GM19463 (cell line): ENCODE results near the gene BMP2.

Experiments
- ATAC-seq: cut with Tn5 transposase; IDR thresholded peaks from one replicate; pipeline ENCODE4 v1.9.1; 2021; ENCODE audit warnings: mild to moderate bottlenecking, moderate library complexity; ENCODE audit not compliant: unreplicated experiment

The BMP2 gene

GRCh38 chr20:6767536-6768227, at the start of gene BMP2:
BMP2 (plus strand) TSS chr20:6767686; CDS start chr20:6770127, 2,441 bp downstream.
- ATAC-seq, result peak; percentile 66

DNA sequence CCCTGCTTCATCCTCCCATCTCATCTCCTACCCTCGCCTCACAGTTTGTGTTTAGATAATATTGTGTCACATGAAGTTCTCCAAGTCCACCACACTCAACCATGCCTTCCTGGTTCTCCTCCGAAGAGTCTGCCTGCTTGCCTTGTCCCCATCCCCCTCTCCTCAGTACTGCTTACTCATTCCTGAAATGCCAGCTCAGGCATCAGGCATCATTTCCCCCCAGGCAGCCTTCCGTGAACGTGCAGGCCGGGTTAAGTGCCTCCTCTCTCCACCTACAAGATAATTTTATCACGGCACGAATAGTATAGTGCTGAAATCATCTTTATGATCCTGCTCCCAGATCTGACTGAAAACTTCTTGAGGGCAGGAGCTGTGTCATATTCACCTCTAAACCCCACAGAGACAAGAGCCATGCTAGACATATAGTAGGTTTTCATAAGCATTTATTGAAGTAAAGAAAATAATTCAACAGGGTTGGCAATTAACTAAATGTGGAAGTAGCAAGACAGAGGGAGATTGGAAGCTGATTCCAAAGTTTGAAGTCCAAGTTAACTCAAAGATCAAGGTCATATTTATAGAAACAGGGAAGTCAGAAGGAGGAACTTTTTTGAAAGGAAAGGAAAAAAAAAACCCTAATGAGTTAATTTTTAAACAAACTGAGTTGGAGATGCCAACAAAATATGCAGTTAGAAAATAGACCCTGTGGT, 48.7 kb upstream of the BMP2 start:
- no peak for ATAC-seq

DNA sequence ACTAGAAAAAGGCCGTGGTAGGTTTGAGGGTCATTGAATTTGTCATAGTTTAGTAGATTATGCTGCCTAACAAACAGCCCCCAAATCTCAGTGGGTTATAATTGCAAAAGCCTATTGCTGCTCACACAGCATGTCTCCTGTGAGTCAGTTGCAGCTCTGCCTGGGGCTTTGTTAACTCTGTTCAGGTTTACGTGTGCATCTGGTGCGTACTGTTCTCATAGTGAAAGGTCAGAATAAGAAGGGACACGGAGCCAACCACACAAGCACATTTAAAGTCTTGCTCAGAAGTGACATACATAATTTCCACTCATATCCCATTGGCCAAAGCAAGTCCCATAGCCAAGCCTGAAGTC, 48.1 kb upstream of the BMP2 start:
- ATAC-seq, result no peak

DNA sequence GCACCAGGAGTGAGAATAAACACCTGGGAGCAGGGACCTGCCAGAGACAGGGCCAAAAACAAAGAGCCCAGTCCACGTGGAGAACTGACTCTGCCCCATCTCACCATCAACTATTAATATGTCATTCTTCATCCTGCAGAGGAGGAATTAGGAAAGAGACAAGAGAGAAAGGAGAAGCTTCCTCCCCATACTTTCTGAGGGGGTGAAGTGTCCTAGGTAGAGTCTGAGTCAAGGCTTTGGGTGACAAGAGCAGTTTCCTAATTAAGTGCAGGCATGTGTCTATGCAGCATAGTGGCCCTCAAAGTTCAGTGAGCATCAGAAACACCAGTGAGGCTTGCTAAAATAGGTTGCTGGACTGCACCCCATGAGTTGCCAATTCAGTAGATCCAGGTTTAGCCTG, 40.7 kb upstream of the BMP2 start:
- ATAC-seq, result no peak

DNA sequence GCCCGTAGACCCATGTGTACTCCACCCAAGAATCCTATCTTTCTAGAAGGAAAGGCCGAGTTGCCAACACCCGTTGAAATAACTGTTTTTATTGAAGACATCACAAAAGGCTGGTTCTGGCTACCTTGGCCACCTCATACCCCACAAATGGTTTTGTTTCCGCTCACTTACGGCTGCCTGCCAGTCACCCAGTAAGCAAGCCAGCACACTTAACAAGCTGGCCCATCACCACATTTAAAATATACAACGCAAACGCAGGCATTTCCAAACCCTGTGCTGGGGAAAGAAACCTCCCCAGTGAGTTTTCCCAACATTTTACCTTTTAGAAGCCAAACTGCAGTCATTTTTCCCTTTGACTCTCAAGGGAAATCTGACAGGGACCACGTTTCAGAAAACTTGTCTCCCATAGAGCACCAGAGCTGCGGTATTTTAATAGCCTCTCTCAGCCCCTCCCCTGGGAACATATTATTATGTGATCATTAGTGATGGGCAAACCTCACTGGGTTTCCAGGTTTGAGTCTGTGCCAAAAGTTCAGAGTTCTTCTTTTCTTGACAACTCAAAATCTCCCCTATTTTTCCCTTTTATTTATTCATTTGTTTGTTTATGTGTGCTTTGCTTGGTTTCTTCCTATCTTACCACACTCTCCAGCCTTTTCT, 36.7 kb upstream of the BMP2 start:
- no peak for ATAC-seq

DNA sequence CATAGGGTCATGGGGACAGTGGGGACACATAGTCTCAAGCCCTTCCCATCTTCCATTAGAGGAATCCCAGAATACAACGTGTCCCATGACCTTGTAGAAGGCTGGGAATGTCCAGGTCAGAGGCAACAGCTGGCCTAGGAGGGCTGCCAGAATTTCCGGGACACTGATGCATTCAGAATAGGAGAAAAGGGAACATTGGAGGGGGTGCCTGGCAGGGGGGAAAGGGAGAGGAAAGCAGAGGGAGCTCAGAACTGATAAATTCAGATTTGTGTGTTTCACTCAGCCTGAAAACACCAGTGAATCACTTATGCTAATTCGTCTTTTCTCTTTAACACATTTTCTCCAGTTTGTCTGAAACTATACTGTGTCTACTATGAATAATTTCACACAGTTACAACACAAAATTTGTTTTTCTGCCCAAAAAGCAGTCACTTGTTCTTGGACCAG, 35.5 kb upstream of the BMP2 start:
- no peak for ATAC-seq

GRCh38 chr20:6732851-6733250, 34.6 kb upstream of the BMP2 start:
- ATAC-seq, result no peak

GRCh38 chr20:6733965-6734364, 33.5 kb upstream of the BMP2 start:
- no peak for ATAC-seq

DNA sequence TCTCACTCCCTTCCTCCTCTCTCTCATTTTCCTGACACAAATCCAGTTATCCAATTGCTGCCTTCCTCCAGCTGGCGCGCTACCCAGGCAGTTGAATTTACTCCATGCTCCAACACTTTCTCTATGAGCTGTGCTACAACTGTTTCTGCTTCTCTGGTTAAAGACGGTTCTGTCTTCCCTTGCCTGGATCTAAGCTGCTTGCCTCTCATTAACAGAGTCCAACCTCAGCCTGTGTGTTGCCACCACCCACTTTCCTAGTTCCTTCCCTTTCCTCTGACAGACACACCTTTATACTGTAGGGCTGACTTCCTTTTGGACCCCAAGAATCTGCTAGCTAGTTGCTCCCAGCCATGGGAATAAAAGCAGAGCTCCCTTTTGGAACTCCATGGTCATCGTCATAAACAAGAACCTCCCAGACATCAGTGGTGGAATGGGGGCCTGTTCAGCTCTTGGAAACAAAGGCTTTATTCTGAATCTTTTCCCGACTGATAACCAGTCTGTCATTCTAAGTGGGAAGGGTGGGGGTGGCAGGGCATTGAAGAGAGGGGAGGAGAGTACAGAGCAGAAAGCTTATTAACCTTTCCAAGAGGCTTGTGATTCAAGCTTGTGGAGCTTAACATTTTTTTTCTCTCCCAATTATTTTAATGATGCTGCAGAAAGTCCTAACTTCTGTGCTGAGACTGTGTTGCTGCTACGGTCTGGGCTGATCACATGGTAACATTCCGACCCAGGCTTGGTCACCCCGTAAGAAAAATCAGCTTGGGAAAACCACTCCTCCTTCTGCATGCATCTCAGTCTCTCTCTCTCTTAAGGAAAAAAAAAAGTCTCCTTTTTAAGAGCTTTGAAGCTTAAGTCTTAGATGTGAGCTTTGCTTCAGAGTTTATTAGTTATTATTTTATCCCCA, 31.3 kb upstream of the BMP2 start:
- ATAC-seq, result no peak

DNA sequence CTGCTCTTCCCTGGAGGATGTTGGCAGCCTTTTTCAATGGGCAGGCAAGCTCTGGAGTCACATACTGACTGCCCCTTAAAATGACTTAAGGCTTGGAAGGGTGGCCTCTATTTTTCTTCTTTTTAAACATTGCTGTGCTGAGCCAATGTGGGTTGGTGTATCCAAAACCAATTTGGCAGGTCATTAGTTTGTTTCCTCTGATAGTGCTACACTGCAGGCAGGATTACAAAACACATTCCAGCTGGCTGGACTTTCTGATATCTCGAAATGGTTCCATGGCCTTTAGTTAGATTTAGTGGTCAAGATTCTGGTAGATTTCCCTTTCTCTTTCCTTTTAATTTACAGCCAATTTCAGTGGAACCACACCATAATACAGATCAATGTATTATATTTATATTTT, 28.1 kb upstream of the BMP2 start:
- no peak for ATAC-seq

- ATAC-seq, result peak; percentile 59
Measured at GRCh38 chr20:6740096-6740495, 27.4 kb upstream of the BMP2 start.

DNA sequence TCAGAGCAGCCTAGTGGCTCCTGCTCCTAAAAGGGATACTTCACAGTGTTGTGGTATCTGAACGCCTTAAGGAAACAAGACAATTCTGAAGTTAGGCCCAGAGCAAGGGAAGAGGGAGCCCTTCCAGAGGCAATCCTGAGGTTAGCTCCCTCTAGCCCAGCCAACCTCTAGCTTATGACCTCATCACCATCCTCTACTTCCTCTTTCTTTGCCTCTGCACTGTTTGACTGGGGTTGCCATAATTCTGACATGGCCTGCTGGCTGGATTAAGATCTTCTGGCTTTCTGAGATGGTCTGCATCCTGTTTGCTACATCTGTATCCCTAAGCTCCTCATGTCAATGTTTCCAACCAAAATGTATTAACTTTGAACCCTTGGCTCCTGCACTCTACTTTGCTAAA, 23.3 kb upstream of the BMP2 start:
- ATAC-seq, result no peak

DNA sequence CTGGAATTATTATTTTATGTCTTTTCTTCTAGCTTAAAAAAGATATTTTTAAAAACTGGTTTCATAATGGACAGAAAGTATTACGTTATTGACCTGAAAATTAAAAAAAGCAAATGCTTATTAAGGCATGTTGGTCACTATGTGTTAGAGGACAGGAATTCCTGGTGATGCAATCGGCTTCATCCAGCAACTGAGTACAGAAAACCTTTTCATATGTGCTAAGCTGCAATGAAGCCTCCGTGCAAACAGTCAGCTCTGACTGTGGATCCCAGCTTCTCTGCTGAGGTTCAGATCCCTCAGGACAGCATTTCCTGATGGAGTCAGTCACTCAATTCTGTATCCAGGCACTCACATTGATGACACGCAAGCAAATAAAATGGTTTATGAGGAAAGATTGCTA, 22.7 kb upstream of the BMP2 start:
- no peak for ATAC-seq

GRCh38 chr20:6746901-6747609, 20.4 kb upstream of the BMP2 start:
- ATAC-seq, result peak; percentile 74

GRCh38 chr20:6750438-6750837, 17.0 kb upstream of the BMP2 start:
- ATAC-seq, result no peak

- no peak for ATAC-seq
Measured at GRCh38 chr20:6756693-6757595, 10.5 kb upstream of the BMP2 start.

- no peak for ATAC-seq
Measured at GRCh38 chr20:6764619-6765018, 2.9 kb upstream of the BMP2 start.

GRCh38 chr20:6765469-6766058, 1.9 kb upstream of the BMP2 start:
- no peak for ATAC-seq

DNA sequence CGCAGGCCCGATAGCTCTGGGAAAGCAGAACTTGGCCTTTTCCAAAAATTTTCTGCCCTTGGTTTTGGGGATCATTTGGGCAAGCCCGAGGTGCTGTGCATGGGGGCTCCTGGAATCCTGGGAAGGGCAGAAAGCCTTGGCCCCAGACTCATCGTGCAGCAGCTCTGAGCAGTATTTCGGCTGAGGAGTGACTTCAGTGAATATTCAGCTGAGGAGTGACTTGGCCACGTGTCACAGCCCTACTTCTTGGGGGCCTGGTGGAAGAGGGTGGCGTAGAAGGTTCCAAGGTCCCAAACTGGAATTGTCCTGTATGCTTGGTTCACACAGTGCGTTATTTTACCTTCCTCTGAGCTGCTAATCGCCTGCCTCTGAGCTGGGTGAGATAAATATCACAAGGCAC, 1.1 kb upstream of the BMP2 start:
- no peak for ATAC-seq
